Osteocyte (in vitro differentiated cells): Measurements from ENCODE around the gene HTR3D. TPM values are rescaled to one million over a fixed set of nuclear protein-coding genes. Genes with fewer than 3 reads are reported as not detected.
"Not testable (repeated sequence)": the region's sequence is repeated elsewhere in the genome, so short reads cannot be mapped to it uniquely, and the experiment has no call there.

Source experiments
- DNase-seq: peaks from one replicate; pipeline ENCODE4 v3.0.0; 2021; ENCODE audit warnings: mixed read lengths; ENCODE audit not compliant: unreplicated experiment; ENCODE audit errors: extremely low spot score
- H3K27ac Mint-ChIP-seq: one replicate; pipeline ENCODE4 v1.8.0; 2021; ENCODE audit warnings: mild to moderate bottlenecking, mixed read lengths; ENCODE audit not compliant: unreplicated experiment
- H3K27me3 Mint-ChIP-seq: one replicate; pipeline ENCODE4 v1.8.0; 2021; ENCODE audit warnings: mixed read lengths; ENCODE audit not compliant: unreplicated experiment
- H3K36me3 Mint-ChIP-seq: one replicate; pipeline ENCODE4 v1.8.0; 2021; ENCODE audit warnings: mixed read lengths; ENCODE audit not compliant: unreplicated experiment
- H3K4me1 Mint-ChIP-seq: one replicate; pipeline ENCODE4 v1.8.0; 2021; ENCODE audit warnings: mixed read lengths; ENCODE audit not compliant: unreplicated experiment
- H3K4me3 Mint-ChIP-seq: one replicate; pipeline ENCODE4 v1.8.0; 2021; ENCODE audit warnings: mild to moderate bottlenecking, moderate library complexity, mixed read lengths; ENCODE audit not compliant: unreplicated experiment
- H3K9me3 Mint-ChIP-seq: one replicate; pipeline ENCODE4 v1.8.0; 2021; ENCODE audit warnings: mixed read lengths; ENCODE audit not compliant: unreplicated experiment
- CTCF ChIP-seq: fragments of 200-600 bp; sonication (generic); IDR thresholded peaks from 2 replicates; pipeline ENCODE4 v1.5.0; 2021; ENCODE audit warnings: antibody characterized with exemption, mild to moderate bottlenecking, moderate library complexity
- total RNA-seq: library from RNA; stranded (reverse); gene quantifications from 2 replicates; pipeline ENCODE4 v1.2.1, GENCODE V29; 2021

HTR3D gene
- total RNA-seq, 1 donor from 2014 or later = not detected

- no peaks in the 10 kb centered on the region for H3K36me3 Mint-ChIP-seq
- no peaks in the 10 kb centered on the region for H3K9me3 Mint-ChIP-seq
- H3K27ac Mint-ChIP-seq = no peak overlapping the region
- no peak for TF ChIP-seq CTCF
- peaks cover 37% of the 10 kb centered on the region for H3K27me3 Mint-ChIP-seq
- no peak for DNase-seq
- H3K4me1 Mint-ChIP-seq = peaks cover 6% of the 10 kb centered on the region
- H3K4me3 Mint-ChIP-seq = no peak overlapping the region
These were observed 2.1 kb upstream of the HTR3D start for GRCh38 chr3:184029443-184029842.

DNA sequence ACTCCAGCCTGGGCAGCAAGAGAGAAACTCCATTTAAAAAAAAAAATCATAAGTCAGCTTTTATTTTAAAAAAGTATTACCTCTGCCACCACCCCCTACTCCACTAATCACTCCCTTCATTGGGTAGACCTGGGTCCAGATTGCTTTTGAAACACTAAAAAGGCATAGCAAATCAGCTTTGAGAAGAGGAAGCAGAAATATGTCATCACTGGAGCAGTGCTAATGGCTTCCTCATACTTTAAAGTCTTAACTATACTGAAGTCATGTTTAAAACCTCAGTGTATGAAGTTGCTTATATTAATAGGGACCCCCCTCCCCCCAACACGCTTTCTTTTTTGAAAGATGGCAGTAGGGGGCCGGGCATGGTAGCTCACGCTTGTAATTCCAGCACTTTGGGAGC is 1.0 kb upstream of the HTR3D start:
- Mint-ChIP-seq H3K4me3 (no peak overlapping the region), H3K9me3 (no peaks in the 10 kb centered on the region), H3K27ac (no peak overlapping the region), H3K36me3 (no peaks in the 10 kb centered on the region), H3K27me3 (peaks cover 39% of the 10 kb centered on the region), H3K4me1 (peaks cover 6% of the 10 kb centered on the region)
- TF ChIP-seq CTCF = no peak
- DNase-seq = no peak

DNA sequence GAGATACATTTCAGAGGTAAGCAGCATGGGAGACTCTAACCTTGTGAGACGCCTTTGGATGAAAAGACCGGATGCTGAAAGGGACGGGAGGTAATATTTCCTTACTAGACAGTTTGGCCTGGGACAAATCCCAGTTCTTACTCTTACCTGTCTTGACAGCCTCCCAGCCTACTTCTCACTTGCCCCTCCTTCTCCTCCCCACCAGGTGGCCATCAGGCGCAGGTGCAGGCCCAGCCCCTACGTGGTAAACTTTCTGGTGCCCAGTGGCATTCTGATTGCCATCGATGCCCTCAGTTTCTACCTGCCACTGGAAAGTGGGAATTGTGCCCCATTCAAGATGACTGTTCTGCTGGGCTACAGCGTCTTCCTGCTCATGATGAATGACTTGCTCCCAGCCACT is 6.3 kb downstream of the HTR3D start:
- H3K4me3 Mint-ChIP-seq = no peak overlapping the region
- no peak for TF ChIP-seq CTCF

DNA sequence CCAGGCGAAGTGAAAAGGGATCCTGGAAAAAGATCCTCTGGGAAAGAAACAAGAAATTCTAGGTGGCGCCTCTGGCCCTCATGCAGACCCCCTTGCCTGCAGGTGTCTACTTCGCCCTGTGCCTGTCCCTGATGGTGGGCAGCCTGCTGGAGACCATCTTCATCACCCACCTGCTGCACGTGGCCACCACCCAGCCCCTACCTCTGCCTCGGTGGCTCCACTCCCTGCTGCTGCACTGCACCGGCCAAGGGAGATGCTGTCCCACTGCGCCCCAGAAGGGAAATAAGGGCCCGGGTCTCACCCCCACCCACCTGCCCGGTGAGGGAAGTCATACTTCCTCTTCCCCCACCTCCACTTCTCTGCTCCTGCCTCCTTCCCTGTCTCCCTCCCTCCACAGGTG is 6.8 kb downstream of the HTR3D start:
- H3K36me3 Mint-ChIP-seq, H3K4me1 Mint-ChIP-seq, DNase-seq, H3K4me3 Mint-ChIP-seq, H3K27ac Mint-ChIP-seq, H3K9me3 Mint-ChIP-seq: not testable (repeated sequence)
- peaks cover 21% of the 10 kb centered on the region for H3K27me3 Mint-ChIP-seq

More for the DNA sequence above, 6.3 kb downstream of the HTR3D start:
- Mint-ChIP-seq H3K27ac (no peak overlapping the region), H3K9me3 (no peaks in the 10 kb centered on the region), H3K36me3 (no peaks in the 10 kb centered on the region), H3K4me1 (no peaks in the 10 kb centered on the region), H3K27me3 (peaks cover 23% of the 10 kb centered on the region)
- DNase-seq = no peak

DNA sequence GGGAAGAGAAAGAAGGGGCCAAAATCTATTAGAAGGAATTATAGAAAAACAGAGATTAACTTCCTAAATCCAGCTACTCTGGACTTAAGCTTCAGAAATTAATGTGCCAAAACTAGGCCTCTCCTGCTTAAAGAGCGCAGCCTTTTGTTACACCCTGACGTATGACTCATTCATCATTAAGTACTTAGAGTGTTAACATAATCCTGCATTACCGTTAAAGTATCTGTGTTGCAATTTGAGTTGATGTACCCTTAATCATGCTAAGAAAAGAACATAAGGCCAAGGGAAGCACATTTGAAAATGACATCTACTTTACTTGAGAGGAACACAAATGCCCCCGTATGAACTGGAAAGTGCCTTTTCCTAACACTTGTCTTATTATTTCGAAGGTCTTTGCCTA is 7.9 kb downstream of the HTR3D start:
- H3K4me3 Mint-ChIP-seq = no peak overlapping the region
- TF ChIP-seq CTCF = no peak

GRCh38 chr3:184040010-184040409 is 8.5 kb downstream of the HTR3D start:
- TF ChIP-seq CTCF = peak; percentile 60
- Mint-ChIP-seq H3K9me3 (no peaks in the 10 kb centered on the region), H3K27me3 (peaks cover 21% of the 10 kb centered on the region), H3K4me3 (no peak overlapping the region), H3K36me3 (no peaks in the 10 kb centered on the region), H3K27ac (no peak overlapping the region), H3K4me1 (no peaks in the 10 kb centered on the region)
- DNase-seq = no peak

More for the DNA sequence above, 7.9 kb downstream of the HTR3D start:
- no peaks in the 10 kb centered on the region for H3K4me1 Mint-ChIP-seq
- H3K9me3 Mint-ChIP-seq = no peaks in the 10 kb centered on the region
- H3K36me3 Mint-ChIP-seq = no peaks in the 10 kb centered on the region
- no peak overlapping the region for H3K27ac Mint-ChIP-seq
- H3K27me3 Mint-ChIP-seq = peaks cover 18% of the 10 kb centered on the region
- DNase-seq = no peak
